Karpas-422 (cell line): Measurements from ENCODE around the gene EML1. TPM values are rescaled to one million over a fixed set of nuclear protein-coding genes. Genes with fewer than 3 reads are reported as not detected.

Experiments
- DNase-seq: peaks from one replicate; pipeline ENCODE4 v3.0.0-alpha.2; 2015
- H2AFZ ChIP-seq: fragments of 200-600 bp; sonication (generic); 2 replicates; pipeline ENCODE4 v1.6.1; 2014; ENCODE audit warnings: antibody characterized with exemption, low read length, mixed read lengths
- H3K27ac ChIP-seq: fragments of 200-600 bp; sonication (generic); 2 replicates; pipeline ENCODE4 v1.5.1; 2014; ENCODE audit warnings: mild to moderate bottlenecking, low read length, moderate library complexity
- H3K27me3 ChIP-seq: fragments of 200-600 bp; sonication (generic); 2 replicates; pipeline ENCODE4 v1.6.1; 2014; ENCODE audit warnings: low read length, mixed read lengths
- H3K36me3 ChIP-seq: fragments of 200-600 bp; sonication (generic); 2 replicates; pipeline ENCODE4 v1.6.1; 2014; ENCODE audit warnings: low read length, mixed read lengths; ENCODE audit not compliant: insufficient read depth
- H3K4me1 ChIP-seq: fragments of 200-600 bp; sonication (generic); 2 replicates; pipeline ENCODE4 v1.6.1; 2014; ENCODE audit warnings: mild to moderate bottlenecking, low read length, mixed read lengths
- H3K4me2 ChIP-seq: fragments of 200-600 bp; sonication (generic); 2 replicates; pipeline ENCODE4 v1.6.1; 2014; ENCODE audit warnings: low read length, low read depth, mild to moderate bottlenecking; ENCODE audit not compliant: poor library complexity, severe bottlenecking
- H3K4me3 ChIP-seq: fragments of 200-600 bp; sonication (generic); 2 replicates; pipeline ENCODE4 v1.5.1; 2014; ENCODE audit warnings: mild to moderate bottlenecking, antibody characterized with exemption, low read length, mixed read lengths
- H3K79me2 ChIP-seq: fragments of 200-600 bp; sonication (generic); 2 replicates; pipeline ENCODE4 v1.6.1; 2014; ENCODE audit warnings: mild to moderate bottlenecking, low read length, mixed read lengths
- H3K9ac ChIP-seq: fragments of 200-600 bp; sonication (generic); 2 replicates; pipeline ENCODE4 v1.6.0; 2014; ENCODE audit warnings: low read length
- H3K9me2 ChIP-seq: fragments of 200-600 bp; sonication (generic), shearing (Covaris generic); replicated peaks from 2 replicates; pipeline ENCODE4 v1.6.0; 2014; ENCODE audit warnings: mild to moderate bottlenecking, low read length, moderate library complexity; ENCODE audit not compliant: insufficient read depth
- H3K9me3 ChIP-seq: fragments of 300-700, 200-600 bp; sonication (generic); 2 replicates; pipeline ENCODE4 v1.6.1; 2014; ENCODE audit warnings: low read length, mixed read lengths
- H4K20me1 ChIP-seq: fragments of 200-600 bp; sonication (generic); 2 replicates; pipeline ENCODE4 v1.6.1; 2014; ENCODE audit warnings: mild to moderate bottlenecking, antibody characterized with exemption, low read length, low read depth; ENCODE audit not compliant: insufficient read depth
- total RNA-seq: library from RNA; depleted of rRNA; stranded (reverse); fragments of >200 nt; shearing (Covaris generic); gene quantifications from 2 replicates; pipeline ENCODE4 v1.2.3, GENCODE V29; 2014; ENCODE audit warnings: low replicate concordance

The EML1 gene
- total RNA-seq, 1 experiment from 2014 or later: not detected

DNA sequence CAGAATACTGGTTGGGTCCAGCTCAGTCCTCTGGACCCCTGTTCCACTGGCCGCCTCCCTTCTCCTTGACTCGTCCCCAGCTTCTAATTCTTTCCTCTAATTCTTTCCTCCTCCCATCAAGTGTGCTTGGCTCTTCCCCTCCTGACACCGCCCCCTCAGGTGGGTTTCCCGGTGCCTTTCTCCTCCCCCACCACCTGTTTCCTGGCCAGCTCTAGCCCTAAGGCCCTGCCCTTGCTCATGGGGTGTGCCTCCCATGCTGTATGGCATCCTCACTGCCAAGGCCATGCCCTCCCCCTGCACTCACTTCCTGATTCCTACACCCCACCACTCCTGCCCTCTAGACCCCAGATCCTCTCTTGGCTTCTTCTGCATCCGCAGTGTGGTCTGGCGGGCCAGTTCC, 12.1 kb upstream of the EML1 start:
- H3K4me2 ChIP-seq: no peak overlapping the region
- no peak overlapping the region for H3K9ac ChIP-seq
- H3K36me3 ChIP-seq: no peaks in the 10 kb centered on the region
- no peaks in the 10 kb centered on the region for H3K4me1 ChIP-seq
- no peaks in the 10 kb centered on the region for H3K9me2 ChIP-seq
- no peak overlapping the region for H2AFZ ChIP-seq
- no peak overlapping the region for H3K27ac ChIP-seq
- no peaks in the 10 kb centered on the region for H3K27me3 ChIP-seq
- H3K9me3 ChIP-seq: no peaks in the 10 kb centered on the region
- no peak for DNase-seq
- H3K79me2 ChIP-seq: no peaks in the 10 kb centered on the region
- H4K20me1 ChIP-seq: no peaks in the 10 kb centered on the region
- H3K4me3 ChIP-seq: no peak overlapping the region

DNA sequence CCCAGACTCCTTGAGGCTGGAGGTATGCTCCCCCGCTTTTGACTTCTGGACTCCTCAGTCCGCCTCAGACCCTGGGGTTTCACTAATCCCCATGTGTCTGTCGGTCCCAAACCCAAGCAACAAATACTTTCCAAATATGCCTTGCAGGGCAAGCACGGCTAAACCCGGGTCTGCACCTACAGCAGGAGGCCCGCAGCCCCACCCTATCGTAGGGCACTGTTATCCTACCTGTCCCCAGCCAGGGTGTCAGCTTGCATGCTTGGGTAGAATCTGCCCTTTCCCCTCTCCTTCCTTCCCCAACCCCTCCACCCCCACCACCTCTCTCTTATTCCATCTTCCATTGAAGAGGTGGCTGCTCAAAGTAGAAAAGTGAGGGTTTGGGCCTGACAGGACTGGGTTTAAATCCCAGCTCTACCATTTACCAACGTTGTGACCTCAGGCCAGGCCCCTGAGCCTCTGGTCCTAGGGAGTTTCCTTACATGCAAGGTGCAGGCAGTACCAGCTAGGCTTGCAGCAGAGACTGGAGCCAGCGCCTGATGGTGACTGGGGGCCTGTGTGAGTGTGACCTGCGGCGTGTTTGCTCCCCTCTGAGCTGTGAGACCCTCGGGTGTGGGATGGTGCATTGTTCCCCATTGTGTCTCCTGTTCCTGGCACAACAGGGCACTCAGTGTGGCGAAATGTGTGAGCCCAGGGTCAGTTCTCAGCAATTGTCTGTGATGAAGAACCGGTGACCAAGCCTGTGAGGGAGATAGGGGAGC, 11.2 kb upstream of the EML1 start:
- Histone ChIP-seq H3K36me3 (no peaks in the 10 kb centered on the region), H3K4me2 (no peak overlapping the region), H4K20me1 (no peaks in the 10 kb centered on the region)

DNA sequence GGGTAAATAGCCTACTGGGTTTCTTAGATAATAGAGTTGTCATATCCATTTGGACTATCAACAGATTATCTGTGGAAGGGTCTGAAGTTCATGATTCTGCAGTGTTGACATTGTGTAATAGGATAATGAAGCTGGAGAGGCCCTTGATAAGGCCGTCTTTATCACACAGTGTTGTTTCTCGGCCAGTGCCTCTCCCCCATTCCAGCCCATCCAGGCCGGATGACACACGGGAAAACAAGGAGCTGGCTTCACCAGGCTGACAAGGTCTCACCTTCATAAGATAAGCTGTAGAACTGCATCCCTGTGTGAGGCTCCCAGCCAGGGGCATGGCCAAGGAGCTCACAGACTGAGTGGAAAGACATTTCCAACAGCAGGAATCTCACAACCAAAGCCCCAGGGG, 8.7 kb upstream of the EML1 start:
- Histone ChIP-seq H3K36me3 (no peaks in the 10 kb centered on the region), H3K4me1 (no peaks in the 10 kb centered on the region), H3K79me2 (no peaks in the 10 kb centered on the region), H3K27ac (no peak overlapping the region), H3K4me3 (no peak overlapping the region), H3K27me3 (no peaks in the 10 kb centered on the region), H3K9me3 (no peaks in the 10 kb centered on the region), H3K4me2 (no peak overlapping the region), H4K20me1 (no peaks in the 10 kb centered on the region), H3K9me2 (no peaks in the 10 kb centered on the region), H3K9ac (no peak overlapping the region), H2AFZ (no peak overlapping the region)
- DNase-seq: no peak

More for the DNA sequence above, 11.2 kb upstream of the EML1 start:
- no peak overlapping the region for H2AFZ ChIP-seq
- DNase-seq: no peak
- H3K9ac ChIP-seq: no peak overlapping the region
- H3K27ac ChIP-seq: no peak overlapping the region
- no peaks in the 10 kb centered on the region for H3K9me3 ChIP-seq
- H3K9me2 ChIP-seq: no peaks in the 10 kb centered on the region
- H3K79me2 ChIP-seq: no peaks in the 10 kb centered on the region
- H3K4me1 ChIP-seq: no peaks in the 10 kb centered on the region
- no peak overlapping the region for H3K4me3 ChIP-seq
- no peaks in the 10 kb centered on the region for H3K27me3 ChIP-seq

DNA sequence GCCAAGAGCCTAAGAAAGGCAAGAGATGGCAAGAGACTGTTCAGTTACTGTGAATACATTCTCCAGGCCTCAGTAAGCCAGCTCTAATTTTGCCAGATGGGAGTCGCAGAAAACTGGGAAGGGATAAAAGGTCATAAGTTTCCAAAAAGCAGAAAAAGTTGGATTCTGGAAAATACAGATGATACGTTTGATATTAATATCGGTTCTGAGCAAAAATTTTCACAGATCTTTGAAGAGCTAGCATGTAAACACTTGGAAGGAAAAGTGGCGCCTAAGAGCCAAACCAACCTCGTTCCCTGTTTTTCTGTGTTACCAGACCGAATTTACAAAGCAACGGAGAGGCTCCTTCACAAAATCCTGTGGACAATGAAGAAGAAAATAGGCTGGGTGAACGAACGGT, 7.8 kb upstream of the EML1 start:
- Histone ChIP-seq H3K79me2 (no peaks in the 10 kb centered on the region), H3K4me1 (no peaks in the 10 kb centered on the region), H3K27ac (no peak overlapping the region), H2AFZ (no peak overlapping the region), H3K4me3 (no peak overlapping the region), H3K4me2 (no peak overlapping the region), H3K36me3 (no peaks in the 10 kb centered on the region), H4K20me1 (no peaks in the 10 kb centered on the region), H3K9me2 (no peaks in the 10 kb centered on the region), H3K9me3 (no peaks in the 10 kb centered on the region), H3K9ac (no peak overlapping the region), H3K27me3 (no peaks in the 10 kb centered on the region)
- DNase-seq: no peak

GRCh38 chr14:99786511-99786989, 6.7 kb upstream of the EML1 start:
- Histone ChIP-seq H4K20me1 (no peaks in the 10 kb centered on the region), H2AFZ (no peak overlapping the region), H3K9me2 (no peaks in the 10 kb centered on the region), H3K27me3 (no peaks in the 10 kb centered on the region), H3K36me3 (no peaks in the 10 kb centered on the region), H3K9ac (no peak overlapping the region), H3K4me2 (no peak overlapping the region), H3K79me2 (no peaks in the 10 kb centered on the region), H3K4me1 (no peaks in the 10 kb centered on the region), H3K27ac (no peak overlapping the region), H3K4me3 (no peak overlapping the region), H3K9me3 (no peaks in the 10 kb centered on the region)
- DNase-seq: no peak

GRCh38 chr14:99788713-99789112, 4.5 kb upstream of the EML1 start:
- H3K4me1 ChIP-seq: no peaks in the 10 kb centered on the region
- H3K36me3 ChIP-seq: no peaks in the 10 kb centered on the region
- no peaks in the 10 kb centered on the region for H4K20me1 ChIP-seq
- no peak overlapping the region for H3K4me2 ChIP-seq
- no peak overlapping the region for H3K27ac ChIP-seq
- H3K9ac ChIP-seq: no peak overlapping the region
- no peaks in the 10 kb centered on the region for H3K9me2 ChIP-seq
- no peaks in the 10 kb centered on the region for H3K79me2 ChIP-seq
- H3K4me3 ChIP-seq: no peak overlapping the region
- no peaks in the 10 kb centered on the region for H3K9me3 ChIP-seq
- no peaks in the 10 kb centered on the region for H3K27me3 ChIP-seq
- no peak overlapping the region for H2AFZ ChIP-seq
- no peak for DNase-seq

GRCh38 chr14:99789581-99789980, 3.6 kb upstream of the EML1 start:
- no peak overlapping the region for H3K27ac ChIP-seq
- no peaks in the 10 kb centered on the region for H3K9me3 ChIP-seq
- no peak overlapping the region for H3K4me2 ChIP-seq
- no peaks in the 10 kb centered on the region for H3K4me1 ChIP-seq
- H3K9me2 ChIP-seq: no peaks in the 10 kb centered on the region
- no peaks in the 10 kb centered on the region for H3K36me3 ChIP-seq
- no peak overlapping the region for H3K9ac ChIP-seq
- no peak overlapping the region for H3K4me3 ChIP-seq
- H3K27me3 ChIP-seq: no peaks in the 10 kb centered on the region; the same call in 1 of the 2 replicates
- DNase-seq: no peak
- no peak overlapping the region for H2AFZ ChIP-seq
- H3K79me2 ChIP-seq: no peaks in the 10 kb centered on the region
- no peaks in the 10 kb centered on the region for H4K20me1 ChIP-seq

- Histone ChIP-seq H3K27me3 (no peaks in the 10 kb centered on the region; the same call in 1 of the 2 replicates), H3K9me3 (no peaks in the 10 kb centered on the region), H3K4me2 (no peak overlapping the region), H3K79me2 (no peaks in the 10 kb centered on the region), H3K4me3 (no peak overlapping the region), H3K9me2 (no peaks in the 10 kb centered on the region), H3K36me3 (no peaks in the 10 kb centered on the region), H2AFZ (no peak overlapping the region), H3K9ac (no peak overlapping the region), H3K27ac (no peak overlapping the region), H4K20me1 (no peaks in the 10 kb centered on the region), H3K4me1 (no peaks in the 10 kb centered on the region)
- no peak for DNase-seq
Observed at GRCh38 chr14:99790201-99790977, 2.8 kb upstream of the EML1 start.
